Endothelial cell of umbilical vein (primary cell): Measurements from ENCODE around the gene ITSN2. TPM values are rescaled to one million over a fixed set of nuclear protein-coding genes. Genes with fewer than 3 reads are reported as not detected.

ENCODE experiments used
- BruUV-seq: library from RNA; stranded (reverse); fragments of 400-500 nt; replicated peaks from 2 replicates; lab custom pipeline; 2021; lab: Mats Ljungman, UMichigan
- CTCF ChIA-PET: fragments of 300-600, 350-600 bp; sonication (Branson Sonifier 250); formaldehyde crosslinking; loops from one replicate; lab custom pipeline; 2021; ENCODE audit warnings: antibody characterized with exemption, inconsistent platforms; lab: Charles Lee
- POLR2A ChIA-PET: fragments of 300-600, 350-600 bp; sonication (Branson Sonifier 250); formaldehyde crosslinking; loops from one replicate; lab custom pipeline; 2021; ENCODE audit warnings: antibody characterized with exemption, inconsistent platforms; lab: Charles Lee
- DNase-seq: peaks from one replicate; pipeline ENCODE4 v3.0.0-alpha.2; 2011; ENCODE audit warnings: low read depth, low spot score
- FAIRE-seq: peaks from 2 replicates; lab custom pipeline; 2011; peaks lifted over from hg19 to GRCh38; lab: Jason Lieb, UNC
- H2AFZ ChIP-seq: 2 replicates; pipeline ENCODE4 v1.6.0; 2012; ENCODE audit warnings: low read depth, low read length, control low read depth, inconsistent platforms
- H3K27ac ChIP-seq: 2 replicates; pipeline ENCODE4 v1.5.1; 2011; ENCODE audit warnings: low read depth, mild to moderate bottlenecking, control low read depth, low read length, moderate library complexity; ENCODE audit not compliant: insufficient read depth
- H3K27me3 ChIP-seq, 2 experiments: 2 replicates each; pipeline versions ENCODE4 v1.6.0 to v1.6.1; 2011; ENCODE audit warnings: low read length in 2 of 2, mixed read lengths in 1 of 2; ENCODE audit not compliant: control insufficient read depth in 2 of 2, insufficient read depth in 2 of 2
- H3K36me3 ChIP-seq, 2 experiments: 2 replicates in 1 of 2; 3 replicates in 1 of 2; pipeline ENCODE4 v1.5.1; 2011; ENCODE audit warnings: low read length in 2 of 2, mild to moderate bottlenecking in 1 of 2, moderate library complexity in 1 of 2; ENCODE audit not compliant: control insufficient read depth in 2 of 2, insufficient read depth in 2 of 2; ENCODE audit errors: extremely low read depth in 1 of 2
- H3K4me1 ChIP-seq: 3 replicates; pipeline ENCODE4 v1.5.1; 2011; ENCODE audit warnings: mild to moderate bottlenecking, low read length; ENCODE audit not compliant: control insufficient read depth, insufficient read depth; ENCODE audit errors: extremely low read depth
- H3K4me2 ChIP-seq: 2 replicates; pipeline ENCODE4 v1.6.1; 2011; ENCODE audit warnings: low read length, control low read depth, mixed read lengths; ENCODE audit not compliant: insufficient read depth
- H3K4me3 ChIP-seq, 3 experiments: fragments of 200-600 bp in 1 of 3; sonication (generic), shearing (Covaris generic) in 1 of 3; replicated peaks in 1 of 3; 2 replicates each; pipeline ENCODE4 v1.5.1; 2011 to 2016; ENCODE audit warnings: control low read depth in 3 of 3, low read length in 3 of 3, mild to moderate bottlenecking in 2 of 3, inconsistent platforms in 1 of 3, low read depth in 1 of 3, moderate library complexity in 1 of 3; ENCODE audit not compliant: insufficient read depth in 1 of 3
- H3K79me2 ChIP-seq: 2 replicates; pipeline ENCODE4 v1.6.0; 2012; ENCODE audit warnings: low read length, inconsistent platforms; ENCODE audit not compliant: control insufficient read depth, insufficient read depth
- H3K9ac ChIP-seq: replicated peaks from 2 replicates; pipeline ENCODE3; 2011; ENCODE audit warnings: low read length, control low read depth; ENCODE audit not compliant: insufficient read depth; ENCODE audit errors: extremely low read depth
- H3K9me1 ChIP-seq: replicated peaks from 3 replicates; pipeline ENCODE4 v1.6.0; 2011; ENCODE audit warnings: mild to moderate bottlenecking, low read length; ENCODE audit not compliant: control insufficient read depth, insufficient read depth; ENCODE audit errors: extremely low read depth
- H3K9me3 ChIP-seq: replicated peaks from 2 replicates; pipeline ENCODE4 v1.5.1; 2012; ENCODE audit warnings: low read length, inconsistent platforms; ENCODE audit not compliant: control insufficient read depth, insufficient read depth
- H4K20me1 ChIP-seq: replicated peaks from 2 replicates; pipeline ENCODE3; 2011; ENCODE audit warnings: mild to moderate bottlenecking, low read length; ENCODE audit not compliant: control insufficient read depth, insufficient read depth; ENCODE audit errors: extremely low read depth
- CTCF ChIP-seq, 2 donors: IDR thresholded peaks; 1 replicate in 1 of 2; 2 replicates in 1 of 2; pipeline ENCODE4 v1.5.1; 2011; ENCODE audit warnings: low read length in 2 of 2, mild to moderate bottlenecking in 2 of 2, moderate library complexity in 2 of 2, control low read depth in 1 of 2, inconsistent platforms in 1 of 2, low read depth in 1 of 2; ENCODE audit not compliant: insufficient read depth in 1 of 2; ENCODE audit errors: extremely low read depth in 1 of 2
- EZH2 ChIP-seq: IDR thresholded peaks from 2 replicates; pipeline ENCODE4 v1.6.1; 2012; ENCODE audit warnings: borderline replicate concordance, low read depth, mild to moderate bottlenecking, moderate library complexity, low read length, inconsistent platforms; ENCODE audit not compliant: severe bottlenecking
- FOS ChIP-seq: IDR thresholded peaks from 2 replicates; pipeline ENCODE4 v1.6.1; 2011; ENCODE audit warnings: mild to moderate bottlenecking, low read length, moderate library complexity, borderline replicate concordance; ENCODE audit not compliant: insufficient read depth
- GATA2 ChIP-seq: IDR thresholded peaks from 2 replicates; pipeline ENCODE4 v1.7.0; 2011; ENCODE audit warnings: low read depth, mild to moderate bottlenecking, moderate library complexity, mixed read lengths, low read length; ENCODE audit not compliant: insufficient read length, insufficient read depth
- JUN ChIP-seq: IDR thresholded peaks from 2 replicates; pipeline ENCODE4 v1.6.1; 2011; ENCODE audit warnings: borderline replicate concordance, low read depth; ENCODE audit not compliant: insufficient read length, insufficient read depth
- MAX ChIP-seq: IDR thresholded peaks from 2 replicates; pipeline ENCODE4 v1.6.1; 2011; ENCODE audit not compliant: insufficient read depth, insufficient read length
- MYC ChIP-seq: IDR thresholded peaks from one replicate; pipeline ENCODE4 v1.6.1; 2011; ENCODE audit warnings: mild to moderate bottlenecking, low read depth, low read length
- POLR2A ChIP-seq: IDR thresholded peaks from 2 replicates; pipeline ENCODE4 v1.6.1; 2012; ENCODE audit warnings: low read depth, mild to moderate bottlenecking, control low read depth, low read length
- POLR2AphosphoS5 ChIP-seq: IDR thresholded peaks from 2 replicates; pipeline ENCODE4 v1.6.1; 2012; ENCODE audit warnings: low read depth, mild to moderate bottlenecking, control low read depth, low read length, moderate library complexity; ENCODE audit not compliant: insufficient read depth
- dilution Hi-C: fragments of 300-500 bp; cut with MboI; formaldehyde crosslinking; loops from one replicate; pipeline ENCODE4 v1.15.0; 2019; ENCODE audit warnings: low sequenced_read_pairs; ENCODE audit not compliant: extremely low pct_ligation_motif_present
- intact Hi-C: fragments of 100-400 bp; cut with micrococcal nuclease; formaldehyde crosslinking; loops from one replicate; pipeline ENCODE4 v1.10.0; 2022
- polyA plus RNA-seq, 4 experiments: library from polyadenylated mRNA; depleted of rRNA in 3 of 4; stranded (reverse) in 3 of 4; unstranded in 1 of 4; fragments of >200 nt; gene quantifications; 2 replicates each; pipeline versions ENCODE4 v1.2.1 to v1.2.3, GENCODE V29; 2011 to 2012; ENCODE audit warnings: missing spikeins in 1 of 4
- total RNA-seq: library from RNA; stranded (reverse); gene quantifications from 2 replicates; pipeline ENCODE4 v1.2.3, GENCODE V29; 2021

The ITSN2 gene
- total and polyA plus RNA-seq, 2 donors (not counting 3 experiments of a cell fraction or from before 2014, with no cell fraction given): 30.5 to 56.8 TPM

DNA sequence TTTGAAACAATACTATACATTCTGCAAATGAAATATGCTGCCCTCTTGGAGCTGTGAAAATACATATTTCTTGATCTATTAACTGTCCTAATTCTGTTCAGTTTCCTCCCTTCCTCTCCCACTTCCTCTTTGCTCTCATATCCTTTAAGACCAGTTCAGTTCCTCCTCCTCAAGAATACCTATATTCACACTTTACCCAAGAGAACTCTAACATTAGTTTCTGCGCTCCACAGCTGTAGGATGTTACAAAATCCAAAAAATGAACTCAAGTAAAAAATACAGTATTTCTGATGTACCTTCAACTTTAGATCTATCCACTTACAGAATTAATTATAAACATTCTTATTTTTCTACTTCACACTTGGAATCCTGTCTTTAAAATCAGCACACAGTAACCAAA lies 5.4 kb downstream of the ITSN2 start:
- no peaks in the 10 kb centered on the region for H3K27me3 ChIP-seq
- no peak overlapping the region for H3K27ac ChIP-seq
- peaks cover 2% of the 10 kb centered on the region for H4K20me1 ChIP-seq
- peak overlapping the region; percentile 44 for H3K4me2 ChIP-seq
- no peaks in the 10 kb centered on the region for H3K36me3 ChIP-seq
- H2AFZ ChIP-seq: no peak overlapping the region
- peaks cover 23% of the 10 kb centered on the region for H3K4me1 ChIP-seq
- intact Hi-C loops (loop anchor here (5.0 kb wide), 1 partner anchor 108 kb away; no protein-coding TSS in a partner anchor), dilution Hi-C loops (no loop called here)
- POLR2A ChIA-PET: no interaction called here
- TF ChIP-seq FOS: no peak
- TF ChIP-seq MYC: no peak
- TF ChIP-seq GATA2: no peak
- TF ChIP-seq EZH2: no peak
- TF ChIP-seq POLR2AphosphoS5: no peak
- TF ChIP-seq POLR2A: no peak
- TF ChIP-seq CTCF (IDR thresholded peaks at IDR 0.05; ENCODE audit: extremely low read depth in 1 of 2, insufficient read depth in 1 of 2, low read depth in 1 of 2, low read length in 2 of 2): no peak
- no peak for TF ChIP-seq MAX
- TF ChIP-seq JUN: no peak
- H3K4me3 ChIP-seq: no peak overlapping the region
- no peak overlapping the region for H3K9ac ChIP-seq
- BruUV-seq: no TSS peak
- H3K79me2 ChIP-seq: peaks cover 84% of the 10 kb centered on the region
- no peak for DNase-seq
- H3K9me1 ChIP-seq: no peaks in the 10 kb centered on the region
- FAIRE-seq: peak; percentile 33
- H3K9me3 ChIP-seq: no peaks in the 10 kb centered on the region
- CTCF ChIA-PET: interaction anchor here (0.9 to 1.1 kb wide), 3 partner anchors 9 to 568 kb away, joined by 3 to 4 read pairs (median 3); no protein-coding TSS in a partner anchor
